Amniotic stem cell (primary cell): ENCODE results near the gene GGCX.
"Not testable (repeated sequence)": the region's sequence is repeated elsewhere in the genome, so short reads cannot be mapped to it uniquely, and the experiment has no call there.

Experiments
- DNase-seq: peaks from one replicate; lab custom pipeline; 2025; lab: John Stamatoyannopoulos, UW

GGCX gene

GRCh38 chr2:85561280-85562212 lies at the start of gene GGCX:
GGCX (minus strand) TSS chr2:85561493; CDS start chr2:85561428, 65 bp downstream.
- DNase-seq, result peak; percentile 87

GRCh38 chr2:85607268-85608215 lies 46.2 kb upstream of the GGCX start:
- no peak for DNase-seq

- DNase-seq, result no peak
Measured at GRCh38 chr2:85606116-85606455, 44.8 kb upstream of the GGCX start.

- peak; percentile 50 for DNase-seq
Measured at GRCh38 chr2:85605406-85606115, 44.3 kb upstream of the GGCX start.

GRCh38 chr2:85604568-85605339 lies 43.5 kb upstream of the GGCX start:
- DNase-seq, result no peak

GRCh38 chr2:85604133-85604444 lies 42.8 kb upstream of the GGCX start:
- DNase-seq, result not testable (repeated sequence)

- peak; percentile 84 for DNase-seq
Measured at GRCh38 chr2:85602476-85603234, 41.4 kb upstream of the GGCX start, which contains the start of gene TMEM150A. TMEM150A (minus strand) TSS chr2:85602698; CDS start chr2:85601948, 750 bp downstream.

GRCh38 chr2:85601771-85602475 lies 40.6 kb upstream of the GGCX start:
- no peak for DNase-seq

- no peak for DNase-seq
Measured at GRCh38 chr2:85600951-85601770, 39.9 kb upstream of the GGCX start.

- no peak for DNase-seq
Measured at GRCh38 chr2:85600235-85600575, 38.9 kb upstream of the GGCX start.

- no peak for DNase-seq
Measured at GRCh38 chr2:85599468-85600234, 38.4 kb upstream of the GGCX start.

GRCh38 chr2:85598594-85599340 lies 37.5 kb upstream of the GGCX start:
- DNase-seq, result no peak

GRCh38 chr2:85597241-85597640 lies 35.9 kb upstream of the GGCX start:
- no peak for DNase-seq

- no peak for DNase-seq
Measured at GRCh38 chr2:85596486-85597143, 35.3 kb upstream of the GGCX start.

- DNase-seq, result no peak
Measured at GRCh38 chr2:85596026-85596333, 34.7 kb upstream of the GGCX start.

- DNase-seq, result peak; percentile 97
Measured at GRCh38 chr2:85595301-85596025, 34.2 kb upstream of the GGCX start, which contains the start of gene RNF181. RNF181 (plus strand) TSS chr2:85595745; CDS start chr2:85595764, 19 bp downstream.
